HepG2 (cell line): ENCODE results near the gene TULP4. TPM values are rescaled to one million over a fixed set of nuclear protein-coding genes. Genes with fewer than 3 reads are reported as not detected.
A peak's percentile ranks its signal among the peaks of the same experiment; 100 is the strongest.
"Not testable (repeated sequence)": the region's sequence is repeated elsewhere in the genome, so short reads cannot be mapped to it uniquely, and the experiment has no call there.

ENCODE experiments used
- ATAC-seq: fragments of 200-7000 bp; cut with Tn5 transposase; 3 replicates; pipeline ENCODE4 v1.9.1; 2020; ENCODE audit warnings: mild to moderate bottlenecking, moderate library complexity
- BruUV-seq: library from RNA; stranded (reverse); fragments of 400-500 nt; replicated peaks from 2 replicates; lab custom pipeline; 2021; lab: Mats Ljungman, UMichigan
- CTCF ChIA-PET: fragments of 300-600 bp; formaldehyde crosslinking; extraction: SDS; loops from one replicate; lab custom pipeline; 2021; ENCODE audit warnings: low total read pairs, inconsistent platforms, low intra/inter-chr PET ratio; lab: Yijun Ruan, JAX
- POLR2A ChIA-PET: fragments of 350-600 bp; sonication (Branson Sonifier 250); formaldehyde crosslinking; loops from one replicate; lab custom pipeline; 2020; ENCODE audit warnings: antibody characterized with exemption, inconsistent platforms; lab: Yijun Ruan, JAX
- DNase-seq: peaks from one replicate; pipeline ENCODE4 v3.0.0-alpha.2; 2015; ENCODE audit warnings: low spot score
- FAIRE-seq: peaks from 3 replicates; lab custom pipeline; 2011; peaks lifted over from hg19 to GRCh38; lab: Jason Lieb, UNC
- H2AFZ ChIP-seq: one replicate; pipeline ENCODE4 v1.6.1; 2011; ENCODE audit warnings: low read length, inconsistent platforms
- H3K27ac ChIP-seq: fragments of 300-600 bp; 3 replicates; pipeline ENCODE4 v1.8.0; 2011; ENCODE audit warnings: mixed run types, mild to moderate bottlenecking, mixed read lengths, low read length, inconsistent platforms; ENCODE audit not compliant: insufficient read depth; ENCODE audit errors: extremely low read length
- H3K27me3 ChIP-seq, 2 experiments: fragments of 200-600 bp in 1 of 2; 2 replicates in 1 of 2; 3 replicates in 1 of 2; pipeline versions ENCODE4 v1.6.0 to v1.8.0; 2011; ENCODE audit warnings: low read length in 2 of 2, mild to moderate bottlenecking in 2 of 2, moderate library complexity in 2 of 2, inconsistent platforms in 1 of 2; ENCODE audit not compliant: insufficient read depth in 2 of 2, control insufficient read depth in 1 of 2
- H3K36me3 ChIP-seq, 2 experiments: fragments of 200-600 bp in 1 of 2; replicated peaks in 1 of 2; 2 replicates in 1 of 2; 3 replicates in 1 of 2; pipeline versions ENCODE4 v1.5.1 to v1.8.0; 2011; ENCODE audit warnings: low read length in 2 of 2, inconsistent platforms in 1 of 2; ENCODE audit not compliant: insufficient read depth in 2 of 2, control insufficient read depth in 1 of 2
- H3K4me1 ChIP-seq: 2 replicates; pipeline ENCODE4 v1.5.1; 2012; ENCODE audit warnings: low read length, inconsistent platforms; ENCODE audit not compliant: insufficient read depth
- H3K4me2 ChIP-seq: 2 replicates; pipeline ENCODE4 v1.6.0; 2011; ENCODE audit warnings: low read depth, low read length, inconsistent platforms
- H3K4me3 ChIP-seq, 3 experiments: fragments of 200-600 bp in 1 of 3; sonication (generic), shearing (Covaris generic) in 1 of 3; replicated peaks in 1 of 3; 2 replicates each; pipeline ENCODE4 v1.5.1; 2011 to 2016; ENCODE audit warnings: low read length in 3 of 3, inconsistent platforms in 2 of 3, low read depth in 2 of 3, mild to moderate bottlenecking in 2 of 3, control low read depth in 1 of 3, mixed read lengths in 1 of 3; ENCODE audit not compliant: insufficient read depth in 1 of 3
- H3K79me2 ChIP-seq: one replicate; pipeline ENCODE4 v1.6.1; 2011; ENCODE audit warnings: low read length, inconsistent platforms; ENCODE audit not compliant: insufficient read depth
- H3K9ac ChIP-seq: 2 replicates; pipeline ENCODE4 v1.6.0; 2011; ENCODE audit warnings: mild to moderate bottlenecking, low read depth, low read length, inconsistent platforms; ENCODE audit not compliant: insufficient read depth
- H3K9me3 ChIP-seq: 2 replicates; pipeline ENCODE4 v1.5.1; 2012; ENCODE audit warnings: mild to moderate bottlenecking, low read length
- H4K20me1 ChIP-seq: 2 replicates; pipeline ENCODE4 v1.6.0; 2011; ENCODE audit warnings: inconsistent platforms, mild to moderate bottlenecking, low read length, moderate library complexity; ENCODE audit not compliant: insufficient read depth
- ZNF121 ChIP-seq: sonication (generic); formaldehyde crosslinking; IDR thresholded peaks from 2 replicates; pipeline ENCODE4 v1.5.0; 2020; ENCODE audit warnings: mild to moderate bottlenecking, missing genetic modification reagents
- WGBS: methylation state at CpG from one replicate; pipeline ENCODE4 v1.1.6; 2017; ENCODE audit warnings: low lambda C conversion rate; 5-methylcytosine and 5-hydroxymethylcytosine counted together
- in situ Hi-C: cut with HindIII; loops from 2 replicates; pipeline ENCODE4 v1.10.0; 2017; ENCODE audit warnings: low pct_unique_long_range_greater_than_20kb; ENCODE audit not compliant: extremely low pct_ligation_motif_present
- intact Hi-C: fragments of 100-400 bp; cut with micrococcal nuclease; formaldehyde crosslinking; loops from one replicate; pipeline ENCODE4 v1.10.0; 2022; ENCODE audit not compliant: unreplicated experiment
- polyA plus RNA-seq, 8 experiments: library from polyadenylated mRNA; depleted of rRNA in 3 of 8; stranded (reverse) in 7 of 8; unstranded in 1 of 8; fragments of >200 nt; fragmentation: Illumina TruSeq in 4 of 8; extraction: Trizol in 4 of 8; gene quantifications; 2 replicates each; pipeline versions ENCODE4 v1.2.1 to v1.2.3, GENCODE V29; 2011 to 2016; ENCODE audit warnings: low read depth in 4 of 8, missing spikeins in 1 of 8, mixed read lengths in 1 of 8; ENCODE audit not compliant: insufficient read depth in 1 of 8
- total RNA-seq, 5 experiments: library from RNA; depleted of rRNA; stranded (reverse); fragments of >200 nt; fragmentation: Illumina TruSeq; extraction: Trizol; gene quantifications; 2 replicates each; pipeline ENCODE4 v1.2.3, GENCODE V29; 2016; ENCODE audit warnings: low read depth in 1 of 5

The TULP4 gene
- total and polyA plus RNA-seq, 2 of the 13 experiments (the other 11 are each of a cell fraction or from before 2014, with no cell fraction given), result 21.1 to 122 TPM

DNA sequence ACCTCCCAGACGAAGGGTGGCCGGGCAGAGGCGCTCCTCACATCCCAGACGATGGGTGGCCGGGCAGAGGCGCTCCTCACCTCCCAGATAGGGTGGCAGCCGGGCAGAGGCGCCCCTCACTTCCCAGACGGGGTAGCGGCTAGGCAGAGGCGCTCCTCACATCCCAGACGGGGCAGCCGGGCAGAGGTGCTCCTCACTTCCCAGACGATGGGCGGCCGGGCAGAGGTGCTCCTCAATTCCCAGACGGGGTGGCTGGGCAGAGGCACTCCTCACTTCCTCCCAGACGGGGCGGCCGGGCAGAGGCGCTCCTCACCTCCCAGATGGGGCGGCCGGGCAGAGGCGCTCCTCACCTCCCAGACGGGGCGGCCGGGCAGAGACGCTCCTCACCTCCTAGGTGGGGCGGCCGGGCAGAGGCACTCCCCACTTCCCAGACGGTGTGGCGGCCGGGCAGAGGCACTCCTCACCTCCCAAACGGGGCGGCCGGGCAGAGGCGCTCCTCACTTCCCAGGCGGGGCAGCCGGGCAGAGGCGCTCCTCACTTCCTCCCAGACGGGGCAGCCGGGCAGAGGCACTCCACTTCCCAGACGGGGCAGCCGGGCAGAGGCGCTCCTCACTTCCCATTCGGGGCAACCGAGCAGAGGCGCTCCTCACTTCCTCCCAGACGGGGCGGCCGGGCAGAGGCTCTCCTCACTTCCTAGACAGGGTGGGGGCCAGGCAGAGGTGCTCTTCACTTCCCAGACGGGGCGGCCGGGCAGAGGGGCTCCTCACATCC, 37.4 kb downstream of the TULP4 start:
- ATAC-seq, H3K4me2 ChIP-seq, H3K9ac ChIP-seq, intact Hi-C loops, DNase-seq, H2AFZ ChIP-seq, CTCF ChIA-PET, H3K36me3 ChIP-seq, H3K4me3 ChIP-seq, in situ Hi-C loops, POLR2A ChIA-PET, H3K27me3 ChIP-seq, H3K27ac ChIP-seq, H3K9me3 ChIP-seq, FAIRE-seq, H4K20me1 ChIP-seq, BruUV-seq: not testable (repeated sequence)
- WGBS, result 98% methylated on average over 37 of the region's 54 CpGs
- peaks cover 26% of the 10 kb centered on the region for H3K79me2 ChIP-seq
- peaks cover 12% of the 10 kb centered on the region for H3K4me1 ChIP-seq

DNA sequence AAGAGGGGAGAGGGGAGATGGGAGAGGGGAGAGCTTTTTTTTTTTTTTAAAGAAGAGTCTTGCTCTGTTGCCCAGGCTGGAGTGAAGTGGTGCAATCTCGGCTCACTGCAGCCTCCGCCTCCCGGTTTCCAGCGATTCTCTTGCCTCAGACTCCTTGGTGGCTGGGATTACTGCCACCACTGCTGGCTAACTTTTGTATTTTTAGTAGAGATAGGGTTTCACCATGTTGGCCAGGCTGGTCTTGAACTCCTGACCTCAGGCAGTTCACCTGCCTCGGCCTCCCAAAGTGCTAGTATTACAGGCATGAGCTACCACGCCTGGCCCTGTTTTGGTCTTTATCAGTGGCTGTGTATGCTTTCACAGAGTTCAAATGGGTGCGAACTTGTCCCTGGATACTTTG, 38.5 kb downstream of the TULP4 start:
- H3K27me3 ChIP-seq, CTCF ChIA-PET, H4K20me1 ChIP-seq, H3K9ac ChIP-seq, FAIRE-seq, H2AFZ ChIP-seq, DNase-seq, H3K27ac ChIP-seq, H3K9me3 ChIP-seq, intact Hi-C loops, in situ Hi-C loops, POLR2A ChIA-PET, H3K4me2 ChIP-seq, ATAC-seq, H3K4me3 ChIP-seq, H3K36me3 ChIP-seq, BruUV-seq, H3K4me1 ChIP-seq: not testable (repeated sequence)
- WGBS, result 95% methylated on average over 7 of the region's 7 CpGs
- H3K79me2 ChIP-seq, result peaks cover 34% of the 10 kb centered on the region
- peak; percentile 67 for TF ChIP-seq ZNF121 (CRISPR knock-in tag)
